Breast epithelium (tissue), 4 donors: Measurements from ENCODE around the gene DAB2IP. TPM values are rescaled to one million over a fixed set of nuclear protein-coding genes. Genes with fewer than 3 reads are reported as not detected.

Experiments used
- DNase-seq, 2 donors: peaks; one replicate each; pipeline ENCODE4 v3.0.0-alpha.2; 2019; ENCODE audit warnings: low spot score in 2 of 2
- H3K27ac ChIP-seq, 2 donors: fragments of 200-600 bp; sonication (generic) in 1 of 2; one replicate each; pipeline ENCODE4 v1.5.1; 2016 to 2019; ENCODE audit warnings: mild to moderate bottlenecking in 1 of 2
- H3K27me3 ChIP-seq, 2 donors: fragments of 200-600 bp; sonication (generic) in 1 of 2; one replicate each; pipeline versions ENCODE4 v1.5.1 to v1.6.0; 2017 to 2019; ENCODE audit warnings: control low read depth in 1 of 2, mild to moderate bottlenecking in 1 of 2
- H3K36me3 ChIP-seq: fragments of 200-600 bp; one replicate; pipeline ENCODE4 v1.5.1; 2019
- H3K4me1 ChIP-seq, 2 donors: fragments of 200-600 bp; sonication (generic); one replicate each; pipeline ENCODE4 v1.5.1; 2016 to 2019; ENCODE audit warnings: control low read depth in 1 of 2
- H3K4me3 ChIP-seq, 3 donors: fragments of 200-600 bp; sonication (generic); 1 replicate in 2 of 3; 2 replicates in 1 of 3; pipeline ENCODE4 v1.5.1; 2016 to 2019; ENCODE audit warnings: mild to moderate bottlenecking in 3 of 3, moderate library complexity in 2 of 3
- H3K9me3 ChIP-seq, 2 donors: fragments of 200-600 bp; sonication (generic) in 1 of 2; one replicate each; pipeline ENCODE4 v1.5.1; 2016 to 2019; ENCODE audit warnings: control low read depth in 1 of 2
- POLR2A ChIP-seq: fragments of 450-650 bp; IDR thresholded peaks from one replicate; pipeline ENCODE4 v1.6.1; 2016; ENCODE audit warnings: antibody characterized with exemption, mild to moderate bottlenecking, moderate library complexity
- POLR2AphosphoS5 ChIP-seq, 3 donors: sonication (generic); formaldehyde crosslinking; IDR thresholded peaks; one replicate each; pipeline ENCODE4 v1.6.1; 2017; ENCODE audit warnings: antibody characterized with exemption in 3 of 3
- intact Hi-C: fragments of 100-400 bp; cut with DNase I; formaldehyde crosslinking; loops from one replicate; pipeline ENCODE4 v1.15.1; 2023; ENCODE audit warnings: low total_unique reads
- total RNA-seq, 3 donors: library from RNA; depleted of rRNA; stranded (reverse); fragments of >200 nt; gene quantifications; one replicate each; pipeline ENCODE4 v1.1.0, GENCODE V29; 2016
- TF ChIP-seq, protein P1 (sequence below), 3 donors: fragments of 450-650 bp; IDR thresholded peaks; one replicate each; pipeline ENCODE4 v1.5.1; 2016 to 2017; ENCODE audit warnings: antibody characterized with exemption in 3 of 3, mild to moderate bottlenecking in 3 of 3, moderate library complexity in 3 of 3

DAB2IP gene
- total RNA-seq, 3 donors from 2014 or later = 16.0 to 56.0 (median 55.8) TPM

DNA sequence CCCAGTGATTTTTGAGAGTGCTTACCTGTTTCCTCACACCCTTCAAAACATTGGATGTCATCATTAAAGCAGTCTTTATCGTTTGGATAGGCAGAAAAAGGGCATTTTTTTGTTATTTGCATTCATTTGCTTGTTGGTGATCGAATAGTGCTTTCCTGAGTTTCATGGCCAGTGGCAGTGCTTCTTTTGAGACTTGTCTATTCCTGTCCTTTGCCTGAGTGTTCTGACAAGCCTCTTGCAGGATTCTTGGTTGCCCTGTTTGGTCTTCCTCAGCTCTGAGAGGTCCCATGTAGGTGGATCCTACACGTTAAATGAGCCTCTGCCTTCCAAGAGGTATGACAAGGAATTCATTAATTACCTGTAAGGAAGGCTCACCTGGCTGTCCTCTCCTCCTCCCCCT is 52.8 kb downstream of the DAB2IP start:
- Histone ChIP-seq H3K27ac (peak overlapping the region; percentile 1 to 38), H3K27me3 (no peaks in the 10 kb centered on the region), H3K36me3 (no peaks in the 10 kb centered on the region), H3K4me1 (peaks cover 5% of the 10 kb centered on the region in 2 donors), H3K9me3 (no peaks in the 10 kb centered on the region), H3K4me3 (peak overlapping the region in 1 of 3 donors; percentile 15)
- intact Hi-C loops = loop anchor here (5.0 kb wide), 1 partner anchor 38 kb away; no protein-coding TSS in a partner anchor
- TF ChIP-seq POLR2AphosphoS5 (IDR thresholded peaks at IDR 0.05) = no peak
- TF ChIP-seq, protein P1, sequence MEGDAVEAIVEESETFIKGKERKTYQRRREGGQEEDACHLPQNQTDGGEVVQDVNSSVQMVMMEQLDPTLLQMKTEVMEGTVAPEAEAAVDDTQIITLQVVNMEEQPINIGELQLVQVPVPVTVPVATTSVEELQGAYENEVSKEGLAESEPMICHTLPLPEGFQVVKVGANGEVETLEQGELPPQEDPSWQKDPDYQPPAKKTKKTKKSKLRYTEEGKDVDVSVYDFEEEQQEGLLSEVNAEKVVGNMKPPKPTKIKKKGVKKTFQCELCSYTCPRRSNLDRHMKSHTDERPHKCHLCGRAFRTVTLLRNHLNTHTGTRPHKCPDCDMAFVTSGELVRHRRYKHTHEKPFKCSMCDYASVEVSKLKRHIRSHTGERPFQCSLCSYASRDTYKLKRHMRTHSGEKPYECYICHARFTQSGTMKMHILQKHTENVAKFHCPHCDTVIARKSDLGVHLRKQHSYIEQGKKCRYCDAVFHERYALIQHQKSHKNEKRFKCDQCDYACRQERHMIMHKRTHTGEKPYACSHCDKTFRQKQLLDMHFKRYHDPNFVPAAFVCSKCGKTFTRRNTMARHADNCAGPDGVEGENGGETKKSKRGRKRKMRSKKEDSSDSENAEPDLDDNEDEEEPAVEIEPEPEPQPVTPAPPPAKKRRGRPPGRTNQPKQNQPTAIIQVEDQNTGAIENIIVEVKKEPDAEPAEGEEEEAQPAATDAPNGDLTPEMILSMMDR (IDR thresholded peaks at IDR 0.05) = no peak
- no peak for TF ChIP-seq POLR2A
- no peak for DNase-seq

DNA sequence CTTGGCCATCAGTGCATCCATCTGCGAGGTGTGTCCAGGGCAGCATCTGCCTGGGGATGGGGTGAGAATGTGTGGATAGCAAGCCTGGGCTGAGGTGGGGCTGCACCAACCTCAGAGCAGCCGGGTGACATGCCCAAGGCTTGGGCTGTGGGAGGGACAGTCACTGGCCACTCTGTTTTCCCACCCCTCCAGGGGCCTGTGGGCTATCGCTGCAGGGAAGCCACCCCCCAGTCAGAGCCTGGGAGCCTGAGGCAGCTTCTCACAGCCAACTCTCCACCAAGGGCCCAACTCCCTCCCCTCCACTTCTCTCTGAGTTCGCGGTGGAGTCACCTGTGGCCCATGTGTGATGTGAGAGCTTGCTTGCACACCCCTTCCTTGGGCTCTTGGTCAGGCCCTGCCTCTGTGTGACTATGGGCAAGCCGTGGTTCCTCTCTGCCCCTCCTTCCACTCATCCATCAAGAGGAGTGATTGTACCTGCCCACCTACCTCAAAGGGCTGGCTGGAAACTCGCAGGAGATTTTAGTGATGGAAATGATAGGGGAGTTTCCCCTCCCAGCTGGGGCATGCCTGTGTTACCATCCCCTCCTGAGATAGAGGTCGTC is 54.8 kb downstream of the DAB2IP start:
- Histone ChIP-seq H3K9me3 (no peaks in the 10 kb centered on the region), H3K4me3 (no peak overlapping the region), H3K36me3 (no peaks in the 10 kb centered on the region), H3K27me3 (no peaks in the 10 kb centered on the region), H3K4me1 (peaks cover 0 to 7% of the 10 kb centered on the region in 2 donors), H3K27ac (peak overlapping the region in 1 of 2 donors; percentile 8)
- TF ChIP-seq, protein P1 (IDR thresholded peaks at IDR 0.05) = no peak
- TF ChIP-seq POLR2AphosphoS5 (IDR thresholded peaks at IDR 0.05) = no peak
- intact Hi-C loops = no loop called here
- no peak for DNase-seq

DNA sequence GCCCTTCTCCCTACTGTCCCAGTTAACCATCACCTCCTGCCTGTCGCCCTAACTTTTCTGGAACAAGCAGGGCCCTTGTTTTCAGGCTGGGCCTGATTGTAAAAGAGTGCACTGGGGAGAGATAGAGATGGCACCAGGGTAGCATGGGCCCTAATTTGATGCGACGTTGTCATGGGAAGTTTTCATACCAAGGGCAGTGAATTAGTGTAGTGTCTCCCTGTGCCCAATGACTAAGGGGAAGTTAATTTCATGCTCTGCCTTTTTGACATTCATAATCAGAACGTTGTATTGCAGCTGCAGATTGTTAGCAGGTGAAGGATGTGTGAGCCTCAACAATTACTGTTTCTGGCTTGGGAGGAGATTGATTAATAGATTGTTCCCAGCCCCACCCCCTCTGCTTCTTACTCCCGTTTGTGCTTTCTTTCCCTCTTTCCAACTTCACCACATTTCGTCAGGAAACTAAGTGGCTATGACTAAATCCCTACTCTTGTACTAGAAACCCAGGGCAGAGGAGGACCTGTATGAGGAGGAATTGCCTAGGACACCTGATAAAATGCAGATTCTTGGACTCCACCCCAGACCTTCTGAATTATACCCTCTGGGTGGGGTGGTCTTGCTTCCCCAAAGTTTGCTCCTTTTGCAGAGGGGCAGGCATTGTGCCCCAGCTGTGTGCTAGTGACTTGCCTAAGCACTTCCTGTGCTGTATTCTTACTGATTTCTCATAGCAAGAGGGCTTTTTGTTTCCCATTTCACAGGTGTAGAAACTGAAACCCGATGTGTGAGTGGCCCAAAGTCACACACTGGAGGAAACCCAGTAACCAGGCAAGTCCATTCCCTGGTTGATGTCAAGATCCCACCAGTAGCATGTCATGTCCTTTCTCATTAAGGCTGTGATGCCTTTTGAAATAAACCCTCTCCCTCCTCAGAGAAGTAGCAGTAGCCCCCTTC is 56.3 kb downstream of the DAB2IP start:
- Histone ChIP-seq H3K27ac (peak overlapping the region in 1 of 2 donors; percentile 8), H3K4me1 (peaks cover 0 to 6% of the 10 kb centered on the region in 2 donors)
- intact Hi-C loops = no loop called here

DNA sequence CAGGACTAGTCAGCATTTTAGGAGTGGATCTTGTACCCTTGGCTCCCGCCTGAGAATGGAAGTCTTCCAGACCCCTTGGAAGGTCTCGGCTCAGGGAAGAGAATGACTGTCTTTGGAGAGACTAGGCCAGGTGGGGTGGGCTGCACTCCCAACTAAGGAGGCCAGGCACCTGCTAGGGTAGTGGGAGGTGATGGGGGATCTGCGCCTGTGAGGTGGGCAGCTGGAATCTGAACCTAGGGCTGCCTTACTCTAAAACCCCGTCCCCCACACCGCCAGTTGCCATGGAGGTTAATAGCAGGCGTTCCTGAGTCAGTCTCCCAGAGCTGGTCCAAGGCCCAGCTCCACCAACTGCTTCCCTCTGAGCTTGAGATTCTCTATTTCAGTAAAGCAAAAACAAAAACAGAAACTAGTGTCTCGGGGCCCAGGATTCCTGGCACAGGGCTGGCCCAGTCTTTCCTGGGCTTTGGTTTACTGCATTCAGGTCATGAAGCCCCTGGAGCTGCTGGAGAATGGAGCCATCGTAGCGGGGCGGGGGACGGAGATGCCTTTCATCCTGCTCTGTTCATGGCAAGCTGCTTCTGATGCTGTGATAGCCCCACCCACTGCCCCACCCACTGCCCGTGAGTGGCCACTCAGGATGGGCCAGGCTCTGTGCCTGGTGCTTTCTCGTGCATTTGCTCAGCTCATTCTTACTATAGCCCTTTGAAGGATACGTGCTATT is 57.5 kb downstream of the DAB2IP start:
- Histone ChIP-seq H3K4me1 (peaks cover 0 to 6% of the 10 kb centered on the region in 2 donors), H3K9me3 (no peaks in the 10 kb centered on the region), H3K27ac (peak overlapping the region in 1 of 2 donors; percentile 20), H3K36me3 (no peaks in the 10 kb centered on the region), H3K27me3 (no peaks in the 10 kb centered on the region), H3K4me3 (no peak overlapping the region)
- intact Hi-C loops = no loop called here
- TF ChIP-seq POLR2A (no peak), POLR2AphosphoS5 (IDR thresholded peaks at IDR 0.05) (no peak)
- TF ChIP-seq, protein P1 (IDR thresholded peaks at IDR 0.05) = no peak
- no peak for DNase-seq

More for the DNA sequence above, 56.3 kb downstream of the DAB2IP start:
- TF ChIP-seq POLR2AphosphoS5 (IDR thresholded peaks at IDR 0.05) (no peak), POLR2A (no peak)
- TF ChIP-seq, protein P1 (IDR thresholded peaks at IDR 0.05) = no peak
- no peaks in the 10 kb centered on the region for H3K36me3 ChIP-seq
- no peaks in the 10 kb centered on the region for H3K27me3 ChIP-seq
- H3K4me3 ChIP-seq = no peak overlapping the region
- no peaks in the 10 kb centered on the region for H3K9me3 ChIP-seq
- no peak for DNase-seq
